Cardiac muscle cell (in vitro differentiated cells and primary cell): Measurements from ENCODE around the gene CYP4F22. TPM values are rescaled to one million over a fixed set of nuclear protein-coding genes. Genes with fewer than 3 reads are reported as not detected.
"Not testable (repeated sequence)": the region's sequence is repeated elsewhere in the genome, so short reads cannot be mapped to it uniquely, and the experiment has no call there.

Experiments
- DNase-seq, 2 donors: peaks; one replicate each; pipeline versions ENCODE4 v3.0.0 to v3.0.0-alpha.2; 2010 to 2017; ENCODE audit warnings: low read depth in 1 of 2, low spot score in 1 of 2
- H3K27ac ChIP-seq: fragments of 200-600 bp; sonication (generic); 2 replicates; pipeline ENCODE4 v1.5.1; 2016
- H3K27me3 ChIP-seq: fragments of 200-600 bp; sonication (generic); 2 replicates; pipeline ENCODE4 v1.6.0; 2016; ENCODE audit warnings: control low read depth
- H3K36me3 ChIP-seq: fragments of 200-600 bp; sonication (generic); 2 replicates; pipeline ENCODE4 v1.5.1; 2016; ENCODE audit warnings: control low read depth
- H3K4me1 ChIP-seq: fragments of 200-600 bp; sonication (generic); 2 replicates; pipeline ENCODE4 v1.8.1; 2017; ENCODE audit warnings: low read depth, mild to moderate bottlenecking, mixed run types
- H3K4me3 ChIP-seq: fragments of 200-600 bp; sonication (generic); 2 replicates; pipeline ENCODE4 v1.5.1; 2016; ENCODE audit warnings: mild to moderate bottlenecking
- H3K9me3 ChIP-seq: fragments of 200-600 bp; sonication (generic); 2 replicates; pipeline ENCODE4 v1.5.1; 2017; ENCODE audit warnings: low read depth, mild to moderate bottlenecking, control low read depth
- CTCF ChIP-seq: IDR thresholded peaks from 2 replicates; pipeline ENCODE4 v1.5.1; 2012; ENCODE audit warnings: low read depth, mild to moderate bottlenecking, low read length
- polyA plus RNA-seq: library from polyadenylated mRNA; unstranded; fragments of >200 nt; fragmentation: Nextera tagmentation; extraction: Ambion mirVana; gene quantifications from 2 replicates; pipeline ENCODE4 v1.2.1, GENCODE V29; 2016
- total RNA-seq: library from RNA; depleted of rRNA; stranded (reverse); fragments of >200 nt; gene quantifications from 2 replicates; pipeline ENCODE4 v1.2.3, GENCODE V29; 2016

The CYP4F22 gene
- total and polyA plus RNA-seq, 2 experiments from 2014 or later, result not detected

GRCh38 chr19:15501596-15501995 is 6.7 kb upstream of the CYP4F22 start:
- Histone ChIP-seq H3K27ac (no peak overlapping the region), H3K4me3 (no peak overlapping the region), H3K4me1 (no peaks in the 10 kb centered on the region), H3K9me3 (no peaks in the 10 kb centered on the region), H3K27me3 (no peaks in the 10 kb centered on the region), H3K36me3 (no peaks in the 10 kb centered on the region)
- no peak for TF ChIP-seq CTCF
- DNase-seq, result no peak

- no peaks in the 10 kb centered on the region for H3K27me3 ChIP-seq
Observed at GRCh38 chr19:15502264-15502663, 6.1 kb upstream of the CYP4F22 start.

GRCh38 chr19:15506074-15506571 is 2.2 kb upstream of the CYP4F22 start:
- H3K27me3 ChIP-seq, result no peaks in the 10 kb centered on the region
- no peak for TF ChIP-seq CTCF
- H3K9me3 ChIP-seq, result no peaks in the 10 kb centered on the region
- no peaks in the 10 kb centered on the region for H3K36me3 ChIP-seq
- no peaks in the 10 kb centered on the region for H3K4me1 ChIP-seq
- H3K27ac ChIP-seq, result no peak overlapping the region
- H3K4me3 ChIP-seq, result no peak overlapping the region
- no peak for DNase-seq

More at GRCh38 chr19:15502264-15502663, 6.1 kb upstream of the CYP4F22 start:
- no peak for DNase-seq
- H3K9me3 ChIP-seq, result no peaks in the 10 kb centered on the region
- TF ChIP-seq CTCF, result no peak
- no peak overlapping the region for H3K27ac ChIP-seq
- no peaks in the 10 kb centered on the region for H3K4me1 ChIP-seq
- no peaks in the 10 kb centered on the region for H3K36me3 ChIP-seq
- no peak overlapping the region for H3K4me3 ChIP-seq

GRCh38 chr19:15507068-15508034 is 974 bp upstream of the CYP4F22 start:
- Histone ChIP-seq H3K4me3 (no peak overlapping the region), H3K27me3 (no peaks in the 10 kb centered on the region), H3K9me3 (no peaks in the 10 kb centered on the region), H3K27ac (no peak overlapping the region), H3K36me3 (no peaks in the 10 kb centered on the region), H3K4me1 (no peaks in the 10 kb centered on the region)
- no peak for TF ChIP-seq CTCF
- DNase-seq, result no peak

- no peak for DNase-seq
- Histone ChIP-seq H3K36me3 (no peaks in the 10 kb centered on the region), H3K4me3 (no peak overlapping the region), H3K27ac (no peak overlapping the region), H3K27me3 (no peaks in the 10 kb centered on the region), H3K4me1 (no peaks in the 10 kb centered on the region), H3K9me3 (no peaks in the 10 kb centered on the region)
- TF ChIP-seq CTCF, result no peak
Observed at GRCh38 chr19:15511671-15512424, 3.5 kb downstream of the CYP4F22 start.

- not testable (repeated sequence) for H3K9me3 ChIP-seq
Observed at GRCh38 chr19:15515227-15515625, 6.9 kb downstream of the CYP4F22 start.

More at GRCh38 chr19:15515227-15515625, 6.9 kb downstream of the CYP4F22 start:
- not testable (repeated sequence) for H3K27me3 ChIP-seq, DNase-seq, H3K27ac ChIP-seq, H3K4me1 ChIP-seq, H3K4me3 ChIP-seq, H3K36me3 ChIP-seq
